Ishikawa (cell line): ENCODE data around the gene LAYN.

Experiments used
- CEBPB ChIP-seq: IDR thresholded peaks from 2 replicates; pipeline ENCODE4 v1.6.1; 2012
- CREB1 ChIP-seq: IDR thresholded peaks from 2 replicates; pipeline ENCODE4 v1.6.1; 2012; ENCODE audit warnings: low read depth
- NFIC ChIP-seq: IDR thresholded peaks from 2 replicates; pipeline ENCODE4 v1.6.1; 2012
- TAF1 ChIP-seq: IDR thresholded peaks from 2 replicates; pipeline ENCODE4 v1.6.1; 2012; ENCODE audit warnings: low read depth, mild to moderate bottlenecking
- TF ChIP-seq, protein P1 (sequence below): IDR thresholded peaks from 2 replicates; pipeline ENCODE4 v1.6.1; 2012
- TF ChIP-seq, protein P2 (sequence below): IDR thresholded peaks from 2 replicates; pipeline ENCODE4 v1.6.1; 2012; ENCODE audit warnings: low read depth, mild to moderate bottlenecking

DNA sequence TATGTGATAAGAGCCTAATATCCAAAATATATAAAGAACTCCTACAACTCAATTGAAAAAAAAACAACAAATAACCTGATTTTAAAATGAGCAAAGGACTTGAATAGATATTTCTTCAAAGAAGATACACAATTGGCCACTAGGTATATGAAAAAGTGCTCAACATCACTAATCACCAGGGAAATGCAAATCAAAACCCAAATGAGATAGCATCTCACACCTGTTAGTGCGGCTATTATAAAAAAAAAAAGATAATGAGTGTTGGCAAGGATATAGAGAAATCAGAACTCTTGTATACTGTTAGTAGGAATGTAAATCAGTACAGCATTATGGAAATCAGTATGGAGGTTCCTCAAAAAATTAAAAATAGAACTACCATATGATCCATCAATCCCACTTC lies 55.8 kb downstream of the LAYN start:
- TF ChIP-seq TAF1 (no peak), CEBPB (no peak), NFIC (no peak), CREB1 (no peak)
- TF ChIP-seq, protein P1, sequence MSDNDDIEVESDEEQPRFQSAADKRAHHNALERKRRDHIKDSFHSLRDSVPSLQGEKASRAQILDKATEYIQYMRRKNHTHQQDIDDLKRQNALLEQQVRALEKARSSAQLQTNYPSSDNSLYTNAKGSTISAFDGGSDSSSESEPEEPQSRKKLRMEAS, result no peak
- TF ChIP-seq, protein P2, sequence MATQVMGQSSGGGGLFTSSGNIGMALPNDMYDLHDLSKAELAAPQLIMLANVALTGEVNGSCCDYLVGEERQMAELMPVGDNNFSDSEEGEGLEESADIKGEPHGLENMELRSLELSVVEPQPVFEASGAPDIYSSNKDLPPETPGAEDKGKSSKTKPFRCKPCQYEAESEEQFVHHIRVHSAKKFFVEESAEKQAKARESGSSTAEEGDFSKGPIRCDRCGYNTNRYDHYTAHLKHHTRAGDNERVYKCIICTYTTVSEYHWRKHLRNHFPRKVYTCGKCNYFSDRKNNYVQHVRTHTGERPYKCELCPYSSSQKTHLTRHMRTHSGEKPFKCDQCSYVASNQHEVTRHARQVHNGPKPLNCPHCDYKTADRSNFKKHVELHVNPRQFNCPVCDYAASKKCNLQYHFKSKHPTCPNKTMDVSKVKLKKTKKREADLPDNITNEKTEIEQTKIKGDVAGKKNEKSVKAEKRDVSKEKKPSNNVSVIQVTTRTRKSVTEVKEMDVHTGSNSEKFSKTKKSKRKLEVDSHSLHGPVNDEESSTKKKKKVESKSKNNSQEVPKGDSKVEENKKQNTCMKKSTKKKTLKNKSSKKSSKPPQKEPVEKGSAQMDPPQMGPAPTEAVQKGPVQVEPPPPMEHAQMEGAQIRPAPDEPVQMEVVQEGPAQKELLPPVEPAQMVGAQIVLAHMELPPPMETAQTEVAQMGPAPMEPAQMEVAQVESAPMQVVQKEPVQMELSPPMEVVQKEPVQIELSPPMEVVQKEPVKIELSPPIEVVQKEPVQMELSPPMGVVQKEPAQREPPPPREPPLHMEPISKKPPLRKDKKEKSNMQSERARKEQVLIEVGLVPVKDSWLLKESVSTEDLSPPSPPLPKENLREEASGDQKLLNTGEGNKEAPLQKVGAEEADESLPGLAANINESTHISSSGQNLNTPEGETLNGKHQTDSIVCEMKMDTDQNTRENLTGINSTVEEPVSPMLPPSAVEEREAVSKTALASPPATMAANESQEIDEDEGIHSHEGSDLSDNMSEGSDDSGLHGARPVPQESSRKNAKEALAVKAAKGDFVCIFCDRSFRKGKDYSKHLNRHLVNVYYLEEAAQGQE, result no peak
